GM13976 (cell line): ENCODE data around the gene BTRC.
"Not testable (repeated sequence)": the region's sequence is repeated elsewhere in the genome, so short reads cannot be mapped to it uniquely, and the experiment has no call there.

Source experiments
- DNase-seq: peaks from one replicate; pipeline ENCODE4 v3.0.0; 2012; ENCODE audit warnings: low spot score
- in situ Hi-C: fragments of 300-500 bp; cut with MboI; formaldehyde crosslinking; loops from one replicate; pipeline ENCODE4 v1.12.0; 2022; ENCODE audit warnings: low sequenced_read_pairs, mixed read lengths, inconsistent platforms; ENCODE audit not compliant: unreplicated experiment
- TF ChIP-seq, protein P1 (sequence below): IDR thresholded peaks from 2 replicates; pipeline ENCODE4 v1.5.1; 2012; ENCODE audit warnings: borderline replicate concordance, mild to moderate bottlenecking; ENCODE audit not compliant: insufficient read depth; ENCODE audit errors: extremely low read depth, missing control alignments, control extremely low read depth

Gene BTRC

DNA sequence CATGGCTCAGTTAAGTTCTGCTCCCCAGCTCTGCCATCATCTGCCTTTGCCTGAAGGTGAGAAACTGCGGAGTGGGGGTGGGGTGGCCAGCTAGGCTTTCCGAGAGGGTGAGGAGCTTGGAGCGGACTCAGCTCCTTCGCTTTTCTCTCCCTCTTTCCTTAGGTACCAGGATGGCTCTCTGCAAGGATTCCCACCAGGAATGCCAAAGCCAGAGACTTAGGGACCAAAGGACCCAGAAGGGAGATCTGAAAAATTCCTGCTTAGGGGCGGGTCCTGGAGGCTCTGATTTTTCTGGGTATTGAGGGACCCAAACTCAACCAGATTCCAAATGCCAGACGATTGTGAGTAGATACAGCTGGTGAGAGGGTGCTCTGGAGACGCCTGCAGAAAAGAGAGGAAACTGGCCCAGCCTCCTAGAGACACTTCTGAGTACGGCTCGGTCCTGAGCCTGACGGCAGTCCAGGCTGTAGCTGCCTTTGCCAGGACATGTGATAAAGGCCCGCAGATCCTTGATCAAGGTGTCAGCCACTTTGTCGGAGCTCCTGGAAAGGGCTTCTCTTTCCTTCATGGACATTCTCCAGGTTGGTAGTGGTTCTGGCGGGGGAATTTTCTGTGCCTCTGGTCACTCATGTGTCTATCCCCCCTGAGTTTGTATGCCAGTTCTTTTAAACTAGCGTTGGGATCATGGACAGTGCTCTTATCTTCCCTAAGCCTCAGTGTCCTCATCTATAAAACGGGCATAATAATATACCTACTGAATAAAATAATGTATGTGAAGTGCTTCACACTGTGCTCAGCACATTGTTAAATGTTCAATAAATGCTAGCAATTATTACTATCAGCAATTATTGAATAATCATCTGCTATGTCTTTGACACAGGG lies 42.5 kb upstream of the BTRC start:
- in situ Hi-C loops: loop anchor here (25.0 kb wide), 1 partner anchor 251 kb away; no protein-coding TSS in a partner anchor
- TF ChIP-seq, protein P1, sequence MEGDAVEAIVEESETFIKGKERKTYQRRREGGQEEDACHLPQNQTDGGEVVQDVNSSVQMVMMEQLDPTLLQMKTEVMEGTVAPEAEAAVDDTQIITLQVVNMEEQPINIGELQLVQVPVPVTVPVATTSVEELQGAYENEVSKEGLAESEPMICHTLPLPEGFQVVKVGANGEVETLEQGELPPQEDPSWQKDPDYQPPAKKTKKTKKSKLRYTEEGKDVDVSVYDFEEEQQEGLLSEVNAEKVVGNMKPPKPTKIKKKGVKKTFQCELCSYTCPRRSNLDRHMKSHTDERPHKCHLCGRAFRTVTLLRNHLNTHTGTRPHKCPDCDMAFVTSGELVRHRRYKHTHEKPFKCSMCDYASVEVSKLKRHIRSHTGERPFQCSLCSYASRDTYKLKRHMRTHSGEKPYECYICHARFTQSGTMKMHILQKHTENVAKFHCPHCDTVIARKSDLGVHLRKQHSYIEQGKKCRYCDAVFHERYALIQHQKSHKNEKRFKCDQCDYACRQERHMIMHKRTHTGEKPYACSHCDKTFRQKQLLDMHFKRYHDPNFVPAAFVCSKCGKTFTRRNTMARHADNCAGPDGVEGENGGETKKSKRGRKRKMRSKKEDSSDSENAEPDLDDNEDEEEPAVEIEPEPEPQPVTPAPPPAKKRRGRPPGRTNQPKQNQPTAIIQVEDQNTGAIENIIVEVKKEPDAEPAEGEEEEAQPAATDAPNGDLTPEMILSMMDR: no peak
- DNase-seq: no peak

DNA sequence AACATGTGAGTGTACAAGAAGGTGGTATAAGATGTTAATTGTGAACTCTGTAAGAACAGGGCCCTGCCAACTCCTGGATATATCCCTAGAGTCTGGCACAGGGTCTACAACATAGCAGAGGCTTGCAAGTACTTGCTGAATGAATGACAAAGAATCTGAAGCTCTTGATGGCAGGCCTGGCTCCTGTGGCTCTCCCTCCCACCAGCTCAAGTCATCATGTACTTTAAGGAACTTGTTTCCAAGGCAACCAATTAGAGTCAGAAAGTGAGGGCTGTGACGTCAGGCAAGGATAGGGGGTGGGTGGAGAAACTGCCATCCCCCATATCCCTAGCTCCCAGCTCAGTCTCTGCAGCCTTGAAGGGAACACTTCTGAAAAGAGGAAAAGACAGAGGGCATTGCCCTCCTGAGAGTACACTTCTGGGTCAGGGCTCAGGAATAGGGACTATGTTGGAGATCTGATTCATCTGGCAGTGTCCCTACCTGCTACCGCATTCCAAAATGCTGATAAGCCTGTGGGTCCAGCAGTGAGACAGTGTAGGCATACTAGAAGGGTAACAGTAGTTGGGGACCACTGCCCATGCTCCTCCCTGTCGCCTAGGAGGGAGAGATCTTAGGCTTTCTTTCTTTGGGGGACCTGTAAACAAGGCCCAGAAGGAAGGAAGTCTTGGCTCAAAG lies 34.6 kb upstream of the BTRC start:
- no peak for DNase-seq
- in situ Hi-C loops: loop anchor here (25.0 kb wide), 1 partner anchor 243 kb away; no protein-coding TSS in a partner anchor
- TF ChIP-seq, protein P1: no peak

DNA sequence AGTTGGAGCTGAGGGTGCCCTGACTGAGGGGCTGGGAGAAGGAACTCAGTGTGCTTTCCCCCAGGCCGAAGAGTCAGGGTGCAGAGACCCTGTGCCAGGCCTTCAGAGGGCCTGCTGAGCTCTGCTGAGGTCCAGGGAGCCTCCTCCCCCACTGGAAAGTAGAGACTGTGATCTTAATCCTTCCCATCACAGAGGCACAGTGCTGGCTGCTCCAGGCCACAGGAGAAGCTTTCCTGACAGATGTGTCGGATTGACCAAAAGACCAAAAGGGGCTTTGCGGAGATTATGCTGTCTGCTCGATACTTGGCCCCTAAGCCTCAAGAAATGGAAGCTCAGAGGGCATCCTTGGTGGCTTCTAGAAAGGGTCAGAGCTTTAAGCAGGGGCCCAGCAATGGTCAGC lies 32.9 kb upstream of the BTRC start:
- TF ChIP-seq, protein P1: no peak
- in situ Hi-C loops: loop anchor here (25.0 kb wide), 1 partner anchor 241 kb away; no protein-coding TSS in a partner anchor
- no peak for DNase-seq

DNA sequence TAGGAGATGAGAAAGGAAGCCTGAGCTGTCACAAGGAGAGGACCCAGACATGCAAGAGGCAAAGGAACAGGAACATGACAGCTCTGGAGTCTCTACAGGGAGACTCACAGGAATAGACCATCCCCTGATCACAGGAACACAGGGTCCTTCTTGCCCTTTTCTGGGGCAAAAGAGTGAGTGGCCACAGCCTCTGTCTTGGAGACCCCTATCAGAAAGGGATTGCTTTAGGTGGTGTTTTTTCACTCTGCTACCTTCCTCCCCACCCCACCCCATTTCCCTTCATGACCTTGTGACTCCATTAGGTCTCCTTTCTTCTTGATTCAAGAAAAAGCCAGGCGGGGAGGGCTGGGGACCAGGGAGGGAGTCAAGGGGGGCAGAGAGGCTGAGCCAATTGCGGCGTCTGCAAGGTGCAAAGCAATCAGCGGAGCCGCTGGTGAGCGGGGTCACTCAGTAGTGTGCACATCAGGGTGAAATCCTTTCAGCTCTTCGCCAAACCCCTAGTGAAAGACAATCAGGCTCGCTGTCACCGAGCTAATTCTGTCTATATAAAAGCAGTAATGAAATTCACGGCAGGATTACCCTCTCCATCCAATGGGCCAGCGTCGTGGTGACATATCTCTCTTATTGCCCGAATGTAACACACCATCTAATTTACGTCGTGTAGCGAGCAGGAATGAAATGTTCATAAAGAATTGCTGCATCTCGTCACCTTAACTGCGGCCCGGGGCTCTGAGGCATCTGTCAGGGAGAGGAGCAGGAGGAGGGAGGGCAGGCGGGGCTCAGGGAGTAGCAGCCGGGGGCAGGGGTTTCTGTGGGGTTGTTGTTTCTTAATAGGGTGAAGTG lies 31.5 kb upstream of the BTRC start:
- no peak for DNase-seq
- in situ Hi-C loops: loop anchor here (25.0 kb wide), 1 partner anchor 240 kb away; no protein-coding TSS in a partner anchor
- TF ChIP-seq, protein P1: no peak

DNA sequence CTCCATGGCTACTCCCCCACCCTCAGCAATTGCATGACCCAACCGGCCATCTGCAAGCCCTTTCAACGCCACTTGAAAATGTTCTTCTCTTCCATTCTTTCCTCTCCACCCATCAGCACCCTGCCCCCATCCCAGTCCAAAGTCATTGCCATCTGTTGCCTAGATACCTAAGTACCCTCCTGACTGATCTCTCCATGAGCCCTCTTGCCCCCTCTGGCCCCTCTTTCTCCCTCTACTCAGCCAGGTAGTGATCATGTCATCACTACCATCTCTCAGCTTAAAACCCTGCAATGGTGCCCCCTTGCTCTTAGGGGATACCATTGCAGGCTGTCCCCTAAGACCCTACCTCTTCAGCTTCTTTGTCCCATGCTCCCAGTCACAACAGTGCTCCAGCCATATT lies 30.5 kb upstream of the BTRC start:
- DNase-seq: no peak
- TF ChIP-seq, protein P1: no peak
- in situ Hi-C loops: loop anchor here (25.0 kb wide), 1 partner anchor 239 kb away; no protein-coding TSS in a partner anchor

DNA sequence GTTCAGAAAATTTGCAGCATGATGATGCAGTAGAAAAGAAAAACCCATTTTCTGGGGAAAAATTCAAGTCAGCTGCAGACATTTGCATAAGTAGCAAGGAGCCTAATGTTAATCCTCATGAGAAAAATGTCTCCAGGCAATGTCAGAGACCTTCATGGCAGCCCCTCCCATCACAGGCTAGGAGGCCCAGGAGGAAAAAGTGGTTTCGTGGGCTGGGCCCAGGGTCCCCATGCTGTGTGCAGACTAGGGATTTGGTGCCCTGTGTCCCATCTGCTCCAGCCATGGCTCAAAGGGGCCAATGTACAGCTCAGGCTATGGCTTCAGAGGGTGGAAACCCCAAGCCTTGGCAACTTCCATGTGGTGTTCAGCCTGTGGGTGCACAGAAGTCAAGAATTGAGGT lies 26.5 kb upstream of the BTRC start:
- in situ Hi-C loops, DNase-seq: not testable (repeated sequence)
